ENCODE measurements around the gene TKT. TPM values are rescaled to one million over a fixed set of nuclear protein-coding genes. Genes with fewer than 3 reads are reported as not detected.
A peak's percentile ranks its signal among the peaks of the same experiment; 100 is the strongest.

The TKT gene
- total and polyA plus RNA-seq, 2 of the 4 experiments (the other 2 are of a cell fraction): 280 to 349 TPM

- no peak overlapping the region for H2BK15ac ChIP-seq (ENCODE audit: low read depth, low read length)
- no peak overlapping the region for H3K23ac ChIP-seq (ENCODE audit: low read depth, low read length)
- no peak overlapping the region for H4K5ac ChIP-seq (ENCODE audit: low read depth, low read length)
- H2BK20ac ChIP-seq (ENCODE audit: low read depth, low read length): no peak overlapping the region
- BruUV-seq (replicated peaks): no TSS peak
- WGBS, 2 experiments (ENCODE audit: extremely low coverage in 2 of 2, insufficient read length in 1 of 2): 81% methylated on average over 3 of the region's 10 CpGs; no CpG with 5 or more reads in 1 of the 2 experiments
- H3K56ac ChIP-seq (ENCODE audit: extremely low read depth, insufficient read depth, low read length): no peak overlapping the region
- POLR2A ChIA-PET (ENCODE audit: unreplicated experiment): no interaction called here
- H3K9me1 ChIP-seq (ENCODE audit: insufficient read depth, low read length): 0 out of 2 replicates have a peak, but pooled peaks cover 4% of the 10 kb centered on the region
- no peak overlapping the region for H2BK120ac ChIP-seq (ENCODE audit: low read depth, low read length)
- no peak overlapping the region for H3K4me3 ChIP-seq (ENCODE audit: insufficient read depth, low read depth, low read length)
- no peak overlapping the region for H3K18ac ChIP-seq (ENCODE audit: low read depth, low read length)
- peak overlapping the region; percentile 77 for H2AFZ ChIP-seq (replicated peaks; ENCODE audit: low read length, poor library complexity)
- H3K14ac ChIP-seq (replicated peaks; ENCODE audit: low read depth, low read length): no peak overlapping the region
- DNase-seq (peak; percentile 72), ATAC-seq (ENCODE audit: low read depth) (peak; percentile 95)
- H3K36me3 ChIP-seq (ENCODE audit: control insufficient read depth, insufficient read depth, low read length): peaks cover 25% of the 10 kb centered on the region
- no peak overlapping the region for H3K4me2 ChIP-seq (ENCODE audit: low read depth, low read length)
- H4K91ac ChIP-seq (ENCODE audit: insufficient read depth, low read depth, low read length): no peak overlapping the region
- no peaks in the 10 kb centered on the region; a peak in 1 of 4 replicates for H3K79me1 ChIP-seq (ENCODE audit: low read depth in 1 of 2, low read length in 2 of 2)
- intact Hi-C loops (cut with micrococcal nuclease) (loop anchor here (1.0 to 5.0 kb wide), 2 partner anchors 77 to 490 kb away; no protein-coding TSS in a partner anchor), in situ Hi-C loops (cut with MboI; ENCODE audit: low sequenced_read_pairs) (loop anchor here (25.0 kb wide), 1 partner anchor 492 kb away; no protein-coding TSS in a partner anchor), dilution Hi-C loops (cut with HindIII; ENCODE audit: low sequenced_read_pairs, unreplicated experiment) (no loop called here)
- H3K27me3 ChIP-seq (ENCODE audit: control insufficient read depth, insufficient read depth, low read length): no peaks in the 10 kb centered on the region
- H2BK5ac ChIP-seq (ENCODE audit: low read depth, low read length, poor library complexity, severe bottlenecking): no peak overlapping the region
- no peaks in the 10 kb centered on the region for H3K9me3 ChIP-seq (ENCODE audit: control insufficient read depth, insufficient read depth, low read length)
- no peak overlapping the region for H3K4ac ChIP-seq (ENCODE audit: low read depth, low read length)
- H3K9ac ChIP-seq (ENCODE audit: low read depth, low read length): no peak overlapping the region
- H2AK9ac ChIP-seq (replicated peaks; ENCODE audit: low read depth, low read length, poor library complexity): peak overlapping the region; percentile 73
- H4K20me1 ChIP-seq (ENCODE audit: insufficient read depth, low read length): no peaks in the 10 kb centered on the region
- no peak overlapping the region for H3K27ac ChIP-seq (ENCODE audit: insufficient read depth, low read length)
- H4K8ac ChIP-seq (ENCODE audit: low read depth in 2 of 2, low read length in 2 of 2): no peak overlapping the region
- H2AK5ac ChIP-seq (ENCODE audit: low read depth, low read length): no peak overlapping the region
- CTCF ChIA-PET: interaction anchor here (0.5 to 1.6 kb wide), 8 partner anchors 36 to 1321 kb away, joined by 3 to 4 read pairs (median 4); partner anchors contain the start of gene TKT
- H3K4me1 ChIP-seq (ENCODE audit: control insufficient read depth, insufficient read depth, low read length): no peaks in the 10 kb centered on the region
- TF ChIP-seq CEBPB (IDR thresholded peaks at IDR 0.05; ENCODE audit: low read depth, low read length) (no peak), RCOR1 (IDR thresholded peaks at IDR 0.05; ENCODE audit: insufficient replicate concordance, low read length) (no peak), RAD21 (IDR thresholded peaks at IDR 0.05; ENCODE audit: low read length) (peak; percentile 87), POLR2A (IDR thresholded peaks at IDR 0.05; ENCODE audit: low read depth, low read length) (peak; percentile 39; the same call in 1 of the 2 replicates), USF2 (IDR thresholded peaks at IDR 0.05; ENCODE audit: low read depth, low read length) (no peak), MXI1 (IDR thresholded peaks at IDR 0.05; ENCODE audit: borderline replicate concordance, low read depth, low read length) (peak; percentile 58; the same call in 1 of the 2 replicates), NFE2L2 (IDR thresholded peaks at IDR 0.05; ENCODE audit: low read depth, low read length) (no peak), CHD1 (IDR thresholded peaks at IDR 0.05; ENCODE audit: low read depth, low read length) (no peak), MAZ (IDR thresholded peaks at IDR 0.05; ENCODE audit: borderline replicate concordance, low read depth, low read length) (no peak; the same call in 1 of the 2 replicates), CTCF (conservative IDR thresholded peaks at IDR 0.05; ENCODE audit: low read depth, low read length) (peak; percentile 91), MAFK (IDR thresholded peaks at IDR 0.05; ENCODE audit: low read depth, low read length) (no peak), FOS (IDR thresholded peaks at IDR 0.05; ENCODE audit: low read depth, low read length) (no peak), SMC3 (IDR thresholded peaks at IDR 0.05; ENCODE audit: low read depth, low read length) (peak; percentile 63), ELK1 (IDR thresholded peaks at IDR 0.05; ENCODE audit: borderline replicate concordance, low read depth, low read length) (no peak), RFX5 (IDR thresholded peaks at IDR 0.05; ENCODE audit: low read depth, low read length) (no peak)
Observed at GRCh38 chr3:53219895-53220483, 35.8 kb downstream of the TKT start.

All from IMR-90 (cell line).